ENCODE data around the gene GABPA. TPM values are rescaled to one million over a fixed set of nuclear protein-coding genes. Genes with fewer than 3 reads are reported as not detected.

GABPA gene
- total and polyA plus RNA-seq, 2 of the 13 experiments (the other 11 are each of a cell fraction or from before 2014, with no cell fraction given) = 7.4 to 13.2 TPM

- in situ Hi-C loops (cut with HindIII; ENCODE audit: extremely low pct_ligation_motif_present, low pct_unique_long_range_greater_than_20kb) (no loop called here), intact Hi-C loops (cut with micrococcal nuclease; ENCODE audit: unreplicated experiment) (no loop called here)
- Histone ChIP-seq H3K4me1 (ENCODE audit: insufficient read depth, low read length) (no peaks in the 10 kb centered on the region), H4K20me1 (ENCODE audit: insufficient read depth, low read length) (no peaks in the 10 kb centered on the region), H3K9ac (ENCODE audit: insufficient read depth, low read depth, low read length) (no peak overlapping the region), H3K27ac (ENCODE audit: extremely low read length, insufficient read depth, low read length) (no peak overlapping the region), H3K79me2 (ENCODE audit: insufficient read depth, low read length) (peaks cover 6% of the 10 kb centered on the region), H3K4me3 (replicated peaks in 1 of 3; ENCODE audit: insufficient read depth in 1 of 3, low read depth in 2 of 3, low read length in 3 of 3) (no peak overlapping the region), H3K27me3 (ENCODE audit: control insufficient read depth in 1 of 2, insufficient read depth in 2 of 2, low read length in 2 of 2) (no peaks in the 10 kb centered on the region), H2AFZ (ENCODE audit: low read length) (no peak overlapping the region), H3K36me3 (replicated peaks in 1 of 2; ENCODE audit: control insufficient read depth in 1 of 2, insufficient read depth in 2 of 2, low read length in 2 of 2) (peaks cover 0 to 22% of the 10 kb centered on the region in 2 experiments; a peak in 4 of 5 replicates), H3K4me2 (ENCODE audit: low read depth, low read length) (no peak overlapping the region), H3K9me3 (ENCODE audit: low read length) (no peaks in the 10 kb centered on the region)
- ATAC-seq (no peak), DNase-seq (ENCODE audit: low spot score) (no peak), FAIRE-seq (no peak)
- ChIA-PET CTCF (ENCODE audit: low intra/inter-chr PET ratio, low total read pairs) (no interaction called here), POLR2A (no interaction called here)
- BruUV-seq (replicated peaks) = no TSS peak
- WGBS (ENCODE audit: low lambda C conversion rate) = 100% methylated on average over 2 of the region's 2 CpGs
- no peak for TF ChIP-seq ZBTB37 (CRISPR knock-in tag; IDR thresholded peaks at IDR 0.05)
- TF ChIP-seq SKI (IDR thresholded peaks at IDR 0.05; ENCODE audit: partially characterized antibody) = no peak
- no peak for TF ChIP-seq ZFP91 (CRISPR knock-in tag; IDR thresholded peaks at IDR 0.05; ENCODE audit: borderline replicate concordance)
- no peak for TF ChIP-seq KAT2B (IDR thresholded peaks at IDR 0.05; ENCODE audit: borderline replicate concordance, low read depth, low read length)
- no peak for TF ChIP-seq SNAPC4 (CRISPR knock-in tag; IDR thresholded peaks at IDR 0.05)
- TF ChIP-seq HDAC2 (CRISPR knock-in tag; IDR thresholded peaks at IDR 0.05) = no peak
- TF ChIP-seq KLF16 (CRISPR knock-in tag; IDR thresholded peaks at IDR 0.05) = no peak
- no peak for TF ChIP-seq ZFY (CRISPR knock-in tag; IDR thresholded peaks at IDR 0.05)
- TF ChIP-seq ZNF775 (CRISPR knock-in tag; IDR thresholded peaks at IDR 0.05; ENCODE audit: borderline replicate concordance) = no peak
- no peak for TF ChIP-seq SALL2 (CRISPR knock-in tag; IDR thresholded peaks at IDR 0.05)
- no peak for TF ChIP-seq ZHX1 (CRISPR knock-in tag; IDR thresholded peaks at IDR 0.05; ENCODE audit: low read depth)
- no peak for TF ChIP-seq GLI4 (CRISPR knock-in tag; IDR thresholded peaks at IDR 0.05; ENCODE audit: borderline replicate concordance)
- no peak for TF ChIP-seq ZNF7 (CRISPR knock-in tag; IDR thresholded peaks at IDR 0.05)
- no peak for TF ChIP-seq LCORL (IDR thresholded peaks at IDR 0.05)
- TF ChIP-seq LCORL (CRISPR knock-in tag; IDR thresholded peaks at IDR 0.05) = no peak
Observed at GRCh38 chr21:25744854-25745253, 10.1 kb downstream of the GABPA start.
